ENCODE measurements around the gene KCTD1. TPM values are rescaled to one million over a fixed set of nuclear protein-coding genes. Genes with fewer than 3 reads are reported as not detected.
A peak's percentile ranks its signal among the peaks of the same experiment; 100 is the strongest.

The KCTD1 gene
- total RNA-seq, 1 experiment from 2014 or later, result 22.6 TPM

DNA sequence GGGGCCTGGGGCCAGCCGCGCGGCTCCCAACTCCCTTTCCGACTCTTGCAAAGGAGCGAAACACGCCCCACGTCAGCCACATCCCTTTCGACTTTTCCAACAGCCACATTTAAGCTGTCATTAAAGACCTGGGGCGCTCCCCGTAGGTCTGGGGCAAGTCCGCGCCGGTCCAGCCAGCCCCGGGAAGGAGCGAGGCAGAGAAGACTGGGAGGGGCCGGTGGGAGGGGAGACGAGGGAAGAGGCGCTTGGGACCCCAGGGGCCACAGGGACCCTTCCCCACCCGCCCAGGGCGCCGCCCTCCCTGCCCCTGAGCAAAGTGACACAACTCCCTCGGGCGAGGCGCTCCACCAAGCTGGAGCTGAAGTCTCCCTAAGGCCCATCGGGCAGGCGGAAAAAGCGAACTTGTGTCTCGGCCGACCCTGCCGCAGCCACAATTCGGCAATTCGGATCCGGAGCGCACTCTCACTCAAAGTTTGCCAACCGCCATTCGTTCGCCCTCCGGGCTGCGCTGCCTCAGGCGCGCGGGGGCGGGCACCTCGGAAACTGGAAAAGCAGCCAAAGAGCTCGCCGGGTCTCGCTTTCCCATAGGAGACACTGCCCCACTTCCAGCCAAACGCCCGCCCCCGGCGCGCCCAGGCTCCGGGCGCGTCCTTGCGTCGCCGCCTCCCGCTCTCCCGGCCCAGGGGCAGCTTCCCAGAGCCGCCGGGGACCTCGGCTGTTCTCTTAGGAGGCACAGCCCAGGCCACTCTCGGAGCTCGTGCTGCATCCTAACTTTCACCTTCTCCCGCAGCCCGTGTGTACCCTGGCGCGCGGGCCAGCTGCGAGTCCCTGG is 1.1 kb upstream of the KCTD1 start:
- peak; percentile 80 for DNase-seq (ENCODE audit: low read depth)

GRCh38 chr18:26547646-26548414 is 523 bp downstream of the KCTD1 start:
- DNase-seq (ENCODE audit: low read depth), result no peak

- no peak for DNase-seq (ENCODE audit: low read depth)
Observed at GRCh38 chr18:26546875-26547645, 1.3 kb downstream of the KCTD1 start.

DNA sequence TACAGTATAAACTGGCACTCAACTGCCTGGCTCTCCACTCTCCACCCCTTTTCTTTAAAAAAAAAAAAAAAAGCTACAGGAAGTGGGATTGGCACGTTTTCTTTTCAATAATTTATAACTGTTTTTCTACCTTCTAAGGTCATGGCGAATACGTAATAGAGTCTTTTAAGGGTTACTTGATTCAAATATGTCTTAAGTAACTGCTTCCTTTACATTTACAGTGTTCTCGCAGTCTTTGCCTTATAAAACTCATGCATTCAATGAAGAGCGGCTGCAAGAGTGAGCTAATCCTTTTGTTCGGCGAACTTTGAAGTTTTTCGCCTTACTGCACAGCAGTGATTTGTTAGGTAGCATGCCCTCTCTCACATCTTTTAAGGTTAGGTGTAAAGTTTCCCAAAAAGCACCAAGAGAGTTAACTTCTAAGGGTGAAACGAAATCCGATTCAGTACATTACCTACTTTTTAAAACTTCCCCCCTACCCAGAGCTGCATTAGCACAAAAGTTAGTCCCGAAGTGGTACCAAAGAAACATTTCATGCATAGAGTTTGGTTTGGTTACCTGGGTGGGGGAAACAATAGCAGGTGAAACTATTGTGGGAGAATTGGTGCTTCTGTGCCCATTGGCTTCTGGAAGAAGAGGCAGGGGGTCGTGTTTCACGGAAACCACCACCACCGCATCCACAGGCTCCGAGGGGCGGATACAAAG is 2.0 kb downstream of the KCTD1 start:
- no peak for DNase-seq (ENCODE audit: low read depth)

GRCh38 chr18:26545335-26546123 is 2.8 kb downstream of the KCTD1 start:
- DNase-seq (ENCODE audit: low read depth), result no peak

DNA sequence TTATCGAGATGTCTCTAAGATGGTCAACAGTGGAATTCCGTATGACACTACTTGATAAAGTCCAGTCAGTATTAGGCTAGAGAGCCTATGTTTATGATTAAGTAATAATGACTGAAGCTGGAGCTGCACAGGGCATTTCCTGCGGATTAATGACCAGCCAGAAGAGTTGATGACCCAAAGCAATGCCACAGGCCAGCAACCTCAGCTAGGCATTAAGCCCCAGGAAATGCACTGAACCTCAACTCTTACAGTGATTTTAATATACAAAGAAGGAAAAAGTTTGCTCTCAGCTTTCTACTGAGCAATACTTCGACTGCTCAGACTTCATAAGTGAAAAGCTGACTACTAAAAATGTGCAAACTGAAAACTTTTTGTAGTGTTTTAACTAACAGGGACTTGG is 3.9 kb downstream of the KCTD1 start:
- no peak for DNase-seq (ENCODE audit: low read depth)

DNA sequence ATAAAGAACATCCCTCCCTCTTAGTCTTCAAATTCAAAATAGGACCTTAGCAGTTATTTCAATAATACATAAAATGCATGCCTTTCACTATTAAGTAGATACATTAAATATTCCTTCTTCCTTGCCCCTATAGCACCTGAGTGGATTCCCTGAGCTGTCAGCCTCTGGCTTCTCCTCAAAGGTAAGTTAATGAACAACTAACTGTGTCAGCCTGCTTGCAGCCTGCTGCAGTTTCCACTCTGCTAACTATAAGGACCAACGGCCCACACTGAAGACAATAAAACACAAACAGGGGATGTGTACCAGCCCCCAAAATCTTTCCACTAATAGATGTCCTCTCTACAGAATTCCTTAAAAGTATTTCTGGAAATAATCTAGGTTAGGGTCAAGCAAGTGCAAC is 5.0 kb downstream of the KCTD1 start:
- no peak for DNase-seq (ENCODE audit: low read depth)

- DNase-seq (ENCODE audit: low read depth), result no peak
Observed at GRCh38 chr18:26540043-26540628, 8.2 kb downstream of the KCTD1 start.

GRCh38 chr18:26538524-26538923 is 9.8 kb downstream of the KCTD1 start:
- DNase-seq (ENCODE audit: low read depth), result no peak

DNA sequence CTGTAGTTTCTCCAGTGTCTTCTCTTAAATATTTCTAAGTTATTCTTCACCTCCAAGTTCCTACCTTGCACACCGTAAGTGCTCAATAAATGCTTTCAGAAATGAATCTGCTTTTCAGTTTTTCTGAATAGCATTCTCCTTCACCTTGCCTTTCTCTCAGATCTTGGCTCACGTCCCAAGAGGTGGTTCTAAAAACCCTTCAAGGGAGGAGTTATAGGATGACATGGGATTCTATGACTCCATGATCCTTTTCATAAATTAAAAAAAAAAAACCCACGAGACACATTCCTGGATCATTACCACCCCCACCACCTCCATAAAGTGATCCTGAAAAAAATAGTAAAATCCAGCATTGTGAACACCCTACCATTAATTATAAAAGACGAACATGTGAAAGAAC is 11.7 kb downstream of the KCTD1 start:
- DNase-seq (ENCODE audit: low read depth), result no peak

DNA sequence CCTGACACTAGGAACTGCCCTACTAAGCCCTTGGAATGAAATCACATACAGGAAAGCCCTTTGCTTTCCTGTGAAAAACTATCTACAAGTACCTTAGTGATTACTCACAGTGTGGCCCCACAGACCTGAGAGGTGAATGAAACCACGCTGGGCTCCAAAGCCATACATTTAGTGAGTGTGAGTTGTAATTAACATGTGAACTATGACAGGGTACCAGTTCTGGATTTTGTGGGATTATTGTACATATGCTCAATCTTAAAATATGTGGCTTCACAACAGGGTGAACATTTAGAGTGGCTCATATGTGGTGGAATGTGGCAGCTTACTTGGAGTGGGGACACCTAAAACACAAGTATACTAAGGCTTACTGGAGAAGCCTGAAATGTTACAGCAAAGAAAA is 12.3 kb downstream of the KCTD1 start:
- no peak for DNase-seq (ENCODE audit: low read depth)

DNA sequence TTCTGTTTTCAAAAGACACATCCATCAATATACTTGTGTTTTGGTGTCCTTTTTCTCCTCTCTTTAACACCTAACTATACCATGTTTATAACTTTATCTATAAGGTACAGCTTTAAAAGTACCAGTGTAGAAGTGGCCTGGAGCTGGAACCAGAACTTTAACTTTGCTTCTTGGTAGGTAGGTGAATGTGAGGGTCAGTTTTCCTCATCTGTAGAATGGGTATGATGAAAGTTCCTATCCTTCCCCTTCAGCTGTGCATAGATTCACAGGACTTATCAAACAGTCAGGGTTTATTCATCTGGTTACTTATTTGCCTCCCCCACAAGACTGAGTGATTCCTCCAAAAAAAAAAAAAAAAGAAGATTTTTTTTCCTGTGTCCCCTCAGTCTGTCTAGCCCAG is 12.7 kb downstream of the KCTD1 start:
- DNase-seq (ENCODE audit: low read depth), result no peak

GRCh38 chr18:26532367-26533340 is 15.7 kb downstream of the KCTD1 start:
- DNase-seq (ENCODE audit: low read depth), result no peak

- DNase-seq (ENCODE audit: low read depth), result no peak
Observed at GRCh38 chr18:26531605-26532298, 16.6 kb downstream of the KCTD1 start.

GRCh38 chr18:26526966-26527234 is 21.5 kb downstream of the KCTD1 start:
- DNase-seq (ENCODE audit: low read depth), result no peak

- DNase-seq (ENCODE audit: low read depth), result no peak
Observed at GRCh38 chr18:26526128-26526965, 22.0 kb downstream of the KCTD1 start.

DNA sequence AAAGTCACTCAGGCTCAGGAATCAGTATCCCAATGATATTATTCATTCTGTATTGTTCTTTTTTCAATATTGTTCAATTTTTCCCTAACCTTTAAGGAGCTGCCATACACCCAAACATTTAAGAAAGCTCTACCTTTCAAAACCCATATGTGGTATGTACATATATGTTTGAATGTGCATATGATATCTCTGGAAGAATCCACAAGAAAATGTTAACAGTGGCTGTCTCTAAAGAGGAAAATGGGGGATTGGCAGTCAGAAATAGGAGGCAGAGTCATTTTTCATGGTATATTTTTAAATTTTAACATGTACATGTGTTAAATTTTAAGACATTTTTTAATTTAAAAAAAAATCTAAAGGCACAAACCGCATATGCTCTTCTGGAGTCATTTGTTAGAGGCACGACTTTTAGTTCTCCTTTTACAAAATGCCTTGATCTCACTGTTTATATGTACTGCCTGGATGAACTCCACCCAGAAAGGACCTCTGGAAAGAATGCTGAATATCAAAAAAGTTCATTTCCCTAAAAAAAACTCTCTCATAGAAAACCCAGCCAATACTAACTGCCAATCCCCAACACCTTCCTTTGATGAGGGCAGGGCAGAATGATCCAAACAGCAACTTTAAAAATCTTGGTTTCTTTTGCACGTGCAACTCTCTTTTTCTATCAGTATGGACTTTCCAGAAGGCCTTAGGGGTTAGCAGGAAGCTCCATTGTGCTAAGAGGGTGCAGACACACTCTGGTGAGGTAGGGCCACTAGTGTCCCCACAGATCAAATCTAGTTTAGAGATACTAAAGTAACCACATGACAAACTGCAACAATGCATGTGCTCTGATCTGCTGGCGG is 23.6 kb downstream of the KCTD1 start:
- no peak for DNase-seq (ENCODE audit: low read depth)
